Measurements from ENCODE around the gene BPIFB4.

Gene BPIFB4

DNA sequence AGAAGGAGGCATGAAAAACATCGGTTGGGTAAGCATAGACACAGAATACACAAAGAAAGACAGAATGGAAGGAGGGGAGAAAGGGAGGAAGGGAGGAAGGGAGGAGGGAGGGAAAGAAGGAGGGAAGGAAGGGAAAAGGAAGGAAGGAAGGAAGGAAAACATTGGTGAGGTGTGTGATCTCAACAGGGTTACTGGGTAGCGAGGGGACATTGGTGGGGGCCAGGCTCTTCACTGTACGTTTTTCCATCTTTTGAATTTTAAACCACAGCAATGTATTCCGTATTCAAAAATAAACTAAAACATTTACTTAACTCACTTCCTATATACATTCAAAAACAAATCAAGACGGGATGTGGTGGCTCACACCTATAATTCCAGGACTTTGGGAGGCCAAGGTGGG is 67.9 kb downstream of the BPIFB4 start:
- no peak for DNase-seq
- no peak overlapping the region for H3K4me3 ChIP-seq (ENCODE audit: low read depth, low read length)
- TF ChIP-seq, protein P1, sequence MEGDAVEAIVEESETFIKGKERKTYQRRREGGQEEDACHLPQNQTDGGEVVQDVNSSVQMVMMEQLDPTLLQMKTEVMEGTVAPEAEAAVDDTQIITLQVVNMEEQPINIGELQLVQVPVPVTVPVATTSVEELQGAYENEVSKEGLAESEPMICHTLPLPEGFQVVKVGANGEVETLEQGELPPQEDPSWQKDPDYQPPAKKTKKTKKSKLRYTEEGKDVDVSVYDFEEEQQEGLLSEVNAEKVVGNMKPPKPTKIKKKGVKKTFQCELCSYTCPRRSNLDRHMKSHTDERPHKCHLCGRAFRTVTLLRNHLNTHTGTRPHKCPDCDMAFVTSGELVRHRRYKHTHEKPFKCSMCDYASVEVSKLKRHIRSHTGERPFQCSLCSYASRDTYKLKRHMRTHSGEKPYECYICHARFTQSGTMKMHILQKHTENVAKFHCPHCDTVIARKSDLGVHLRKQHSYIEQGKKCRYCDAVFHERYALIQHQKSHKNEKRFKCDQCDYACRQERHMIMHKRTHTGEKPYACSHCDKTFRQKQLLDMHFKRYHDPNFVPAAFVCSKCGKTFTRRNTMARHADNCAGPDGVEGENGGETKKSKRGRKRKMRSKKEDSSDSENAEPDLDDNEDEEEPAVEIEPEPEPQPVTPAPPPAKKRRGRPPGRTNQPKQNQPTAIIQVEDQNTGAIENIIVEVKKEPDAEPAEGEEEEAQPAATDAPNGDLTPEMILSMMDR (IDR thresholded peaks at IDR 0.05; ENCODE audit: low read depth, low read length, missing control alignments): no peak
- no peaks in the 10 kb centered on the region for H3K27me3 ChIP-seq (replicated peaks)
- no peaks in the 10 kb centered on the region for H3K36me3 ChIP-seq (replicated peaks)
- in situ Hi-C loops (cut with HindIII; ENCODE audit: low pct_ligation_motif_present, low sequenced_read_pairs): no loop called here
- no peak overlapping the region for H3K27ac ChIP-seq

- H3K27me3 ChIP-seq (replicated peaks): no peaks in the 10 kb centered on the region
- no peak overlapping the region for H3K4me3 ChIP-seq (ENCODE audit: low read depth, low read length)
- H3K27ac ChIP-seq: no peak overlapping the region
- in situ Hi-C loops (cut with HindIII; ENCODE audit: low pct_ligation_motif_present, low sequenced_read_pairs): no loop called here
- TF ChIP-seq, protein P1 (IDR thresholded peaks at IDR 0.05; ENCODE audit: low read depth, low read length, missing control alignments): no peak
- DNase-seq: no peak
- no peaks in the 10 kb centered on the region for H3K36me3 ChIP-seq (replicated peaks)
These were observed 68.6 kb downstream of the BPIFB4 start for GRCh38 chr20:33148040-33148439.

DNA sequence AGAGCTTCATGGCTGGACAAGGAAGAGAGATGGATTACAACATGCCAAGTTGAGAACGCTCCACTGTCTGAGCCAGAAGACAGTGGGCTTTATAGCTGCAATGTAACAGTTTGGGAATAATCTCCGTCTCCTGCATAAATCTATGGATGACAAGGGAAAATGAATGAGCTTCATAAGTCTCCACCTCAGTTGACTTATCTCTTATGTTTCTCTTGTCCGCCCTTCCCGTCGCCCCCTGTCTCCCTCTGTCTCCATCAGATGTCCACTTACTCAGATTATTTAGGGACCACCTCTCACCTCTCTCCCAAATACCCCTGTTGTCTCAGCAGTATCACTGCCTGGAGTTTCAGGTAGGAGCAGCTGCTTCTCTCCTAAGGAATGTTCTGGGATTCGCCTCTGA is 74.8 kb downstream of the BPIFB4 start:
- TF ChIP-seq, protein P1 (IDR thresholded peaks at IDR 0.05; ENCODE audit: low read depth, low read length, missing control alignments): no peak
- Histone ChIP-seq H3K4me3 (ENCODE audit: low read depth, low read length) (no peak overlapping the region), H3K27ac (no peak overlapping the region), H3K36me3 (replicated peaks) (no peaks in the 10 kb centered on the region), H3K27me3 (replicated peaks) (no peaks in the 10 kb centered on the region)
- in situ Hi-C loops (cut with HindIII; ENCODE audit: low pct_ligation_motif_present, low sequenced_read_pairs): no loop called here
- DNase-seq: no peak

DNA sequence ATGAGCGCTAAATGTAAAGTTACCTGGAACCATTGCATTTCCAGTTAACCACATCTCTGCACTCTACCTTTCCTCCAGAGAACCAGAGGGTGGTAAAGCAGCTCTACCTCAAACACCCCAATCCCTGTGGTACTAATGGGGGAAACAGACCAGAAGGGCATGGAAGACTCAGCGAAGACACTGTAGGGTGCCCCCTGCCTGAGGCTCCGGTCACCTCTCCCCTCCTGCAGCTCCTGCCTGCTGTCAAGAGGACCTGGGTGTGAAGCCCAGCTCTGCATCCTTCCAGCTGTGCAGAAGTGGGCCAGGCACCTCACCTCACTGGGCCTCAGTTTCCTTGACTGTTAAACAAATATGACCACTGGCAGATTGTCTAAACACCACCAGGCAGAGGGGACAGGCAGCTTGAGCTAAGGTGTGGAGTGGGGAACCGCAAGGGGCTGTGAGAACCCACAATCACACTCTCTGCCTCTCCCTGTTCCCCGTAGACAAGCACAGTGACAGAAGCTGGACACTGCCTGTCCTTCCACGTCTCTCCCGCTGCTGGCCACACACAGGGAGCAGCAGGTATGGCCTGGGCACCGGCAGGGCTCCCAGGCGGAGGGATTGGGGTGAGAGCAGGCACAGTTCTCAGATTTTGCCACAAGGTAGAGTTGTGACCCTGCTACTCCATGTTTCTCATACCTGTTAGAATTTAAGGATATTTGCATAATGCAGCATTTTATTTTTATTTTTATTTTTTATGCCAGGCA is 79.4 kb downstream of the BPIFB4 start:
- TF ChIP-seq, protein P1 (IDR thresholded peaks at IDR 0.05; ENCODE audit: low read depth, low read length, missing control alignments): no peak
- DNase-seq: no peak
- Histone ChIP-seq H3K27ac (no peak overlapping the region), H3K27me3 (replicated peaks) (no peaks in the 10 kb centered on the region), H3K36me3 (replicated peaks) (no peaks in the 10 kb centered on the region), H3K4me3 (ENCODE audit: low read depth, low read length) (no peak overlapping the region)
- in situ Hi-C loops (cut with HindIII; ENCODE audit: low pct_ligation_motif_present, low sequenced_read_pairs): no loop called here

DNA sequence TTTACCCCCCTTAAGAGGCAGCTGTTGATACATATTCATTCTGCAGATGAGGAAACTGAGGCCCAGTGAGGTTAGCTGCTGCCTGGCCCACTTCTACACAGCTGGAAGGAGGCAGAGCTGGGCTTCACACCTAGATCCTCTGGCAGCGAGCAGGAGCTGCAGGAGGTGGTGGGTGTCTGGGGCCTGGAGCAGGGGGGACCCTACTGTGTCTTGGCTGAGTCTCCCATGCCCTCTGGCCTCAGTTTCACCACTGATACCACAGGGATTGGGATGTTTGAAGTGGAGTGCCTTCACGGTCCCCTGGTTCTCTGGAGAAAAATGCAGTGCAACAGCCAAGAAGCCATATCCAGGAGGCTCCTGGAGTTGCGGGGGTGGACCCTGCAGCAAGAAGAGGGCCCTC is 80.3 kb downstream of the BPIFB4 start:
- in situ Hi-C loops (cut with HindIII; ENCODE audit: low pct_ligation_motif_present, low sequenced_read_pairs): no loop called here
- Histone ChIP-seq H3K36me3 (replicated peaks) (no peaks in the 10 kb centered on the region), H3K27ac (no peak overlapping the region), H3K27me3 (replicated peaks) (no peaks in the 10 kb centered on the region), H3K4me3 (ENCODE audit: low read depth, low read length) (no peak overlapping the region)
- no peak for DNase-seq
- TF ChIP-seq, protein P1 (IDR thresholded peaks at IDR 0.05; ENCODE audit: low read depth, low read length, missing control alignments): no peak

DNA sequence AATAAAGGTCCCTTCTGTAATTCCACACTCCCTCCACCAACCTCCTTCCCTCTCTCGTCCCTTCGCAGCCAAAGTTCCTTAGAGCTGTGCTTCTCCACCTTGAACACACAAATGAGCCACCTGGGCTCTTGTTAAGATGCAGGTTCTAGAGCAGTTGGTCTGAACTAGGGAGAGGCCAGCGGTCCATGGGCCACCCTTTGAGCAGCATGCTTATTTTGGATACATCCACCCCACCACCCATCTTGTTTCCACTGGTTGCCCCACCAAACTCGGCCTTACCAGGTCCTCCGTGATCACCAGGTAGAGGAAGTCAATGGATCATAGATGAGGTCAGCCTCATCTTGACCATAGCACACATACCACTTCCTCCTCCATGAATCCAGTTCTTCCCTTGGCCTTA is 81.2 kb downstream of the BPIFB4 start:
- Histone ChIP-seq H3K27ac (no peak overlapping the region), H3K4me3 (ENCODE audit: low read depth, low read length) (no peak overlapping the region), H3K36me3 (replicated peaks) (no peaks in the 10 kb centered on the region), H3K27me3 (replicated peaks) (no peaks in the 10 kb centered on the region)
- TF ChIP-seq, protein P1 (IDR thresholded peaks at IDR 0.05; ENCODE audit: low read depth, low read length, missing control alignments): no peak
- DNase-seq: no peak
- in situ Hi-C loops (cut with HindIII; ENCODE audit: low pct_ligation_motif_present, low sequenced_read_pairs): no loop called here

Measured in brain microvascular endothelial cell (primary cell).